ENCODE results near the gene MRS2.
"Not testable (repeated sequence)": the region's sequence is repeated elsewhere in the genome, so short reads cannot be mapped to it uniquely, and the experiment has no call there.

The MRS2 gene

GRCh38 chr6:24387818-24388217 lies 14.9 kb upstream of the MRS2 start:
- no peak for DNase-seq (ENCODE audit: low read depth)

- DNase-seq (ENCODE audit: low read depth), result no peak
Measured at GRCh38 chr6:24391208-24391607, 11.5 kb upstream of the MRS2 start.

GRCh38 chr6:24391756-24392405 lies 10.9 kb upstream of the MRS2 start:
- DNase-seq (ENCODE audit: low read depth), result no peak

GRCh38 chr6:24394061-24394779 lies 8.5 kb upstream of the MRS2 start:
- no peak for DNase-seq (ENCODE audit: low read depth)

GRCh38 chr6:24394780-24395437 lies 7.8 kb upstream of the MRS2 start:
- peak; percentile 76 for DNase-seq (ENCODE audit: low read depth)

- DNase-seq (ENCODE audit: low read depth), result no peak
Measured at GRCh38 chr6:24396824-24397223, 5.9 kb upstream of the MRS2 start.

GRCh38 chr6:24397631-24398030 lies 5.1 kb upstream of the MRS2 start:
- DNase-seq (ENCODE audit: low read depth), result no peak

- DNase-seq (ENCODE audit: low read depth), result not testable (repeated sequence)
Measured at GRCh38 chr6:24400045-24401039, 2.4 kb upstream of the MRS2 start.

- no peak for DNase-seq (ENCODE audit: low read depth)
Measured at GRCh38 chr6:24401458-24401857, 1.3 kb upstream of the MRS2 start.

- no peak for DNase-seq (ENCODE audit: low read depth)
Measured at GRCh38 chr6:24403501-24403824, 727 bp downstream of the MRS2 start.

GRCh38 chr6:24405262-24405661 lies 2.5 kb downstream of the MRS2 start:
- DNase-seq (ENCODE audit: low read depth), result no peak

- no peak for DNase-seq (ENCODE audit: low read depth)
Measured at GRCh38 chr6:24408719-24409410, 6.1 kb downstream of the MRS2 start.

- DNase-seq (ENCODE audit: low read depth), result no peak
Measured at GRCh38 chr6:24410622-24411021, 7.9 kb downstream of the MRS2 start.

GRCh38 chr6:24412294-24412693 lies 9.6 kb downstream of the MRS2 start:
- no peak for DNase-seq (ENCODE audit: low read depth)

- not testable (repeated sequence) for DNase-seq (ENCODE audit: low read depth)
Measured at GRCh38 chr6:24414531-24414930, 11.8 kb downstream of the MRS2 start.

- DNase-seq (ENCODE audit: low read depth), result no peak
Measured at GRCh38 chr6:24415753-24416152, 13.0 kb downstream of the MRS2 start.

GRCh38 chr6:24419526-24419925 lies 16.8 kb downstream of the MRS2 start:
- DNase-seq (ENCODE audit: low read depth), result no peak

GRCh38 chr6:24425091-24425490 lies 22.4 kb downstream of the MRS2 start:
- peak; percentile 52 for DNase-seq (ENCODE audit: low read depth)

- no peak for DNase-seq (ENCODE audit: low read depth)
Measured at GRCh38 chr6:24426729-24427446, 24.2 kb downstream of the MRS2 start.

- peak; percentile 56 for DNase-seq (ENCODE audit: low read depth)
Measured at GRCh38 chr6:24428615-24429014, 25.9 kb downstream of the MRS2 start.

GRCh38 chr6:24429146-24429545 lies 26.4 kb downstream of the MRS2 start:
- no peak for DNase-seq (ENCODE audit: low read depth)
